K562 (cell line): ENCODE measurements around the gene PDE3A. TPM values are rescaled to one million over a fixed set of nuclear protein-coding genes. Genes with fewer than 3 reads are reported as not detected.

Experiments used
- ARHGAP35 ChIP-seq: fragments of 450-650 bp; IDR thresholded peaks from 2 replicates; pipeline ENCODE4 v1.6.1; 2018; ENCODE audit not compliant: partially characterized antibody
- DIDO1 ChIP-seq: fragments of 450-650 bp; IDR thresholded peaks from 2 replicates; pipeline ENCODE4 v1.6.1; 2016; ENCODE audit warnings: low read depth, missing biosample characterization, missing genetic modification characterization
- E2F1 ChIP-seq: sonication (generic); formaldehyde crosslinking; IDR thresholded peaks from 2 replicates; pipeline ENCODE4 v1.8.1; 2023; ENCODE audit warnings: mild to moderate bottlenecking, missing genetic modification reagents, moderate library complexity
- MGA ChIP-seq: fragments of 450-650 bp; IDR thresholded peaks from 2 replicates; pipeline ENCODE4 v1.6.1; 2016; ENCODE audit warnings: mild to moderate bottlenecking, moderate library complexity
- MLLT1 ChIP-seq, 2 experiments: fragments of 450-650 bp; IDR thresholded peaks; 2 replicates each; pipeline ENCODE4 v1.6.1; 2016
- polyA plus RNA-seq, 8 experiments: library from polyadenylated mRNA; depleted of rRNA in 4 of 8; stranded (reverse) in 5 of 8; unstranded in 3 of 8; fragments of >200 nt; fragmentation: Nextera tagmentation in 2 of 8; fragmentation: Illumina TruSeq in 1 of 8; extraction: Ambion mirVana in 2 of 8; extraction: Trizol in 1 of 8; gene quantifications; 2 replicates each; pipeline versions ENCODE4 v1.2.1 to v1.2.3, GENCODE V29; 2011 to 2014; ENCODE audit warnings: inconsistent platforms in 1 of 8, missing spikeins in 1 of 8
- total RNA-seq, 7 experiments: library from RNA; depleted of rRNA in 6 of 7; stranded (reverse); fragments of >200 nt in 6 of 7; fragmentation: Illumina TruSeq in 2 of 7; extraction: Trizol in 2 of 7; gene quantifications; 2 replicates each; pipeline versions ENCODE4 v1.2.1 to v1.2.3, GENCODE V29; 2011 to 2021; ENCODE audit warnings: low replicate concordance in 1 of 7
- TF ChIP-seq, protein P1 (sequence below): fragments of 250-450 bp; sonication (Bioruptor Pico); IDR thresholded peaks from 2 replicates; pipeline ENCODE4 v1.4.0; 2020

PDE3A gene
- total and polyA plus RNA-seq, 9 of the 15 experiments (the other 6 are each of a cell fraction or from before 2014, with no cell fraction given): 0.02 TPM; not detected in 8

- TF ChIP-seq MLLT1 (IDR thresholded peaks at IDR 0.05) (no peak), DIDO1 (tag) (no peak), E2F1 (CRISPR knock-in tag) (no peak), MGA (no peak), ARHGAP35 (no peak)
- TF ChIP-seq, protein P1, sequence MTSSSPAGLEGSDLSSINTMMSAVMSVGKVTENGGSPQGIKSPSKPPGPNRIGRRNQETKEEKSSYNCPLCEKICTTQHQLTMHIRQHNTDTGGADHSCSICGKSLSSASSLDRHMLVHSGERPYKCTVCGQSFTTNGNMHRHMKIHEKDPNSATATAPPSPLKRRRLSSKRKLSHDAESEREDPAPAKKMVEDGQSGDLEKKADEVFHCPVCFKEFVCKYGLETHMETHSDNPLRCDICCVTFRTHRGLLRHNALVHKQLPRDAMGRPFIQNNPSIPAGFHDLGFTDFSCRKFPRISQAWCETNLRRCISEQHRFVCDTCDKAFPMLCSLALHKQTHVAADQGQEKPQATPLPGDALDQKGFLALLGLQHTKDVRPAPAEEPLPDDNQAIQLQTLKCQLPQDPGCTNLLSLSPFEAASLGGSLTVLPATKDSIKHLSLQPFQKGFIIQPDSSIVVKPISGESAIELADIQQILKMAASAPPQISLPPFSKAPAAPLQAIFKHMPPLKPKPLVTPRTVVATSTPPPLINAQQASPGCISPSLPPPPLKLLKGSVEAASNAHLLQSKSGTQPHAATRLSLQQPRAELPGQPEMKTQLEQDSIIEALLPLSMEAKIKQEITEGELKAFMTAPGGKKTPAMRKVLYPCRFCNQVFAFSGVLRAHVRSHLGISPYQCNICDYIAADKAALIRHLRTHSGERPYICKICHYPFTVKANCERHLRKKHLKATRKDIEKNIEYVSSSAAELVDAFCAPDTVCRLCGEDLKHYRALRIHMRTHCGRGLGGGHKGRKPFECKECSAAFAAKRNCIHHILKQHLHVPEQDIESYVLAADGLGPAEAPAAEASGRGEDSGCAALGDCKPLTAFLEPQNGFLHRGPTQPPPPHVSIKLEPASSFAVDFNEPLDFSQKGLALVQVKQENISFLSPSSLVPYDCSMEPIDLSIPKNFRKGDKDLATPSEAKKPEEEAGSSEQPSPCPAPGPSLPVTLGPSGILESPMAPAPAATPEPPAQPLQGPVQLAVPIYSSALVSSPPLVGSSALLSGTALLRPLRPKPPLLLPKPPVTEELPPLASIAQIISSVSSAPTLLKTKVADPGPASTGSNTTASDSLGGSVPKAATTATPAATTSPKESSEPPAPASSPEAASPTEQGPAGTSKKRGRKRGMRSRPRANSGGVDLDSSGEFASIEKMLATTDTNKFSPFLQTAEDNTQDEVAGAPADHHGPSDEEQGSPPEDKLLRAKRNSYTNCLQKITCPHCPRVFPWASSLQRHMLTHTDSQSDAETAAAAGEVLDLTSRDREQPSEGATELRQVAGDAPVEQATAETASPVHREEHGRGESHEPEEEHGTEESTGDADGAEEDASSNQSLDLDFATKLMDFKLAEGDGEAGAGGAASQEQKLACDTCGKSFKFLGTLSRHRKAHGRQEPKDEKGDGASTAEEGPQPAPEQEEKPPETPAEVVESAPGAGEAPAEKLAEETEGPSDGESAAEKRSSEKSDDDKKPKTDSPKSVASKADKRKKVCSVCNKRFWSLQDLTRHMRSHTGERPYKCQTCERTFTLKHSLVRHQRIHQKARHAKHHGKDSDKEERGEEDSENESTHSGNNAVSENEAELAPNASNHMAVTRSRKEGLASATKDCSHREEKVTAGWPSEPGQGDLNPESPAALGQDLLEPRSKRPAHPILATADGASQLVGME (CRISPR knock-in tag): no peak
These were observed 22.5 kb upstream of the PDE3A start (continued) for GRCh38 chr12:20345866-20346265.
